GM23338 (cell line): ENCODE measurements around the gene TBC1D17. TPM values are rescaled to one million over a fixed set of nuclear protein-coding genes. Genes with fewer than 3 reads are reported as not detected.
A peak's percentile ranks its signal among the peaks of the same experiment; 100 is the strongest.

Experiments
- ATAC-seq: fragments of 200-7000 bp; cut with Tn5 transposase; 3 replicates; pipeline ENCODE4 v1.9.1; 2020
- DNase-seq: peaks from one replicate; pipeline ENCODE4 v3.0.0-alpha.2; 2015; ENCODE audit warnings: low spot score
- H2AFZ ChIP-seq: fragments of 200-600 bp; sonication (generic); 2 replicates; pipeline ENCODE4 v1.8.0; 2016; ENCODE audit warnings: antibody characterized with exemption, mild to moderate bottlenecking, moderate library complexity
- H3F3A ChIP-seq: fragments of 200-600 bp; sonication (generic); replicated peaks from 2 replicates; pipeline ENCODE4 v1.8.0; 2017; ENCODE audit warnings: antibody characterized with exemption, mixed run types, low read depth
- H3K27ac ChIP-seq: fragments of 200-600 bp; sonication (generic); 2 replicates; pipeline ENCODE4 v1.6.1; 2016; ENCODE audit warnings: low read depth
- H3K27me3 ChIP-seq: fragments of 200-600 bp; sonication (generic); 2 replicates; pipeline ENCODE4 v1.8.0; 2016; ENCODE audit warnings: mild to moderate bottlenecking, mixed run types, moderate library complexity; ENCODE audit not compliant: insufficient read depth
- H3K36me3 ChIP-seq: fragments of 200-600 bp; sonication (generic); 2 replicates; pipeline ENCODE4 v1.8.0; 2016; ENCODE audit warnings: mild to moderate bottlenecking; ENCODE audit not compliant: insufficient read depth
- H3K4me1 ChIP-seq: fragments of 200-600 bp; sonication (generic); 2 replicates; pipeline ENCODE4 v1.8.0; 2016; ENCODE audit warnings: mild to moderate bottlenecking, moderate library complexity; ENCODE audit not compliant: insufficient read depth
- H3K4me2 ChIP-seq: fragments of 200-600 bp; sonication (generic); 2 replicates; pipeline ENCODE4 v1.7.1; 2017; ENCODE audit warnings: mixed run types
- H3K4me3 ChIP-seq: fragments of 200-600 bp; sonication (generic); 2 replicates; pipeline ENCODE4 v1.6.1; 2016; ENCODE audit warnings: mixed run types
- H3K79me2 ChIP-seq: fragments of 200-600 bp; sonication (generic); replicated peaks from 2 replicates; pipeline ENCODE4 v1.8.0; 2017; ENCODE audit warnings: mild to moderate bottlenecking; ENCODE audit not compliant: insufficient read depth
- H3K9me2 ChIP-seq: fragments of 200-600 bp; sonication (generic); 2 replicates; pipeline ENCODE4 v1.8.0; 2017; ENCODE audit not compliant: insufficient read depth
- H4K20me1 ChIP-seq: fragments of 200-600 bp; sonication (generic); replicated peaks from 2 replicates; pipeline ENCODE4 v1.8.0; 2017; ENCODE audit warnings: mild to moderate bottlenecking; ENCODE audit not compliant: insufficient read depth
- H3K27ac Mint-ChIP-seq: 2 replicates; pipeline ENCODE4 v1.8.0; 2020; ENCODE audit warnings: inconsistent platforms, mild to moderate bottlenecking, moderate library complexity, mixed read lengths
- H3K27me3 Mint-ChIP-seq: 3 replicates; pipeline ENCODE4 v1.8.0; 2022; ENCODE audit warnings: low read depth, mild to moderate bottlenecking, moderate library complexity, mixed read lengths, inconsistent platforms; ENCODE audit not compliant: insufficient read depth, poor library complexity
- H3K36me3 Mint-ChIP-seq: 3 replicates; pipeline ENCODE4 v1.8.0; 2021; ENCODE audit warnings: low read depth, mild to moderate bottlenecking, inconsistent platforms, moderate library complexity, mixed read lengths
- H3K4me1 Mint-ChIP-seq: 3 replicates; pipeline ENCODE4 v1.8.0; 2020; ENCODE audit warnings: mild to moderate bottlenecking, inconsistent platforms, mixed read lengths
- H3K4me3 Mint-ChIP-seq: 3 replicates; pipeline ENCODE4 v1.8.0; 2021; ENCODE audit warnings: moderate library complexity, mild to moderate bottlenecking, inconsistent platforms, mixed read lengths
- H3K9me3 Mint-ChIP-seq: 3 replicates; pipeline ENCODE4 v1.8.0; 2020; ENCODE audit warnings: moderate library complexity, mild to moderate bottlenecking, inconsistent platforms, mixed read lengths
- ETS1 ChIP-seq: IDR thresholded peaks from 2 replicates; pipeline ENCODE4 v1.6.1; 2016; ENCODE audit warnings: antibody characterized with exemption
- EZH2 ChIP-seq: fragments of 200-600 bp; sonication (generic); IDR thresholded peaks from one replicate; pipeline ENCODE4 v1.8.0; 2017; ENCODE audit warnings: antibody characterized with exemption, mild to moderate bottlenecking, low read depth; ENCODE audit not compliant: unreplicated experiment
- EZH2phosphoT487 ChIP-seq: fragments of 200-600 bp; sonication (generic); IDR thresholded peaks from one replicate; pipeline ENCODE4 v1.8.1; 2018; ENCODE audit warnings: antibody characterized with exemption; ENCODE audit not compliant: unreplicated experiment
- JUNB ChIP-seq: IDR thresholded peaks from one replicate; pipeline ENCODE4 v1.6.1; 2016; ENCODE audit warnings: antibody characterized with exemption; ENCODE audit not compliant: unreplicated experiment
- ZNF462 ChIP-seq: fragments of 250-450 bp; sonication (Bioruptor Pico); IDR thresholded peaks from 2 replicates; pipeline ENCODE4 v1.5.0; 2020; ENCODE audit warnings: mild to moderate bottlenecking, moderate library complexity
- polyA plus RNA-seq: library from polyadenylated mRNA; unstranded; fragments of >200 nt; fragmentation: Nextera tagmentation; extraction: Ambion mirVana; gene quantifications from 2 replicates; pipeline ENCODE4 v1.2.1, GENCODE V29; 2016
- total RNA-seq: library from RNA; depleted of rRNA; stranded (reverse); fragments of >200 nt; shearing (Covaris generic); gene quantifications from 2 replicates; pipeline ENCODE4 v1.2.3, GENCODE V29; 2014

The TBC1D17 gene
- total and polyA plus RNA-seq, 2 experiments from 2014 or later: 19.3 to 43.1 TPM

- H3K36me3 Mint-ChIP-seq: peaks cover 86% of the 10 kb centered on the region
- no peak for DNase-seq
- peaks cover 5% of the 10 kb centered on the region for H3K9me3 Mint-ChIP-seq
- no peaks in the 10 kb centered on the region for H3K9me2 ChIP-seq
- no peak overlapping the region for H2AFZ ChIP-seq
- no peak for TF ChIP-seq ZNF462 (CRISPR knock-in tag)
- TF ChIP-seq EZH2: no peak
- no peak for TF ChIP-seq ETS1
- TF ChIP-seq EZH2phosphoT487: no peak
- TF ChIP-seq JUNB: no peak
- H3K27me3 ChIP-seq: no peaks in the 10 kb centered on the region
- no peak overlapping the region for H3K4me2 ChIP-seq
- peaks cover 27% of the 10 kb centered on the region for H3K27me3 Mint-ChIP-seq
- peaks cover 18% of the 10 kb centered on the region for H3K4me1 Mint-ChIP-seq
- peaks cover 32% of the 10 kb centered on the region for H3K79me2 ChIP-seq
- H3K4me3 Mint-ChIP-seq: no peak overlapping the region; the same call in 2 of the 3 replicates
- peaks cover 8% of the 10 kb centered on the region for H3K4me1 ChIP-seq
- H3F3A ChIP-seq: peaks cover 18% of the 10 kb centered on the region; the same call in 1 of the 2 replicates
- H4K20me1 ChIP-seq: peaks cover 56% of the 10 kb centered on the region
- ATAC-seq: no peak
- H3K27ac ChIP-seq: no peak overlapping the region
- peaks cover 10% of the 10 kb centered on the region; the same call in 1 of the 2 replicates for H3K36me3 ChIP-seq
- H3K27ac Mint-ChIP-seq: peak overlapping the region; percentile 83
- H3K4me3 ChIP-seq: no peak overlapping the region
These were observed 34.1 kb downstream of the TBC1D17 start for GRCh38 chr19:49911381-49912145.
